Stimulated activated CD4-positive, alpha-beta T cell treated with anti-CD3 and anti-CD28 coated beads, Interleukin-4, amount 100 ng/mL, for 1 hour (primary cell): ENCODE data around the gene CD163L1.
"Not testable (repeated sequence)": the region's sequence is repeated elsewhere in the genome, so short reads cannot be mapped to it uniquely, and the experiment has no call there.

Experiments
- DNase-seq: peaks from one replicate; pipeline ENCODE4 v3.0.0-alpha.2; 2020

The CD163L1 gene

DNA sequence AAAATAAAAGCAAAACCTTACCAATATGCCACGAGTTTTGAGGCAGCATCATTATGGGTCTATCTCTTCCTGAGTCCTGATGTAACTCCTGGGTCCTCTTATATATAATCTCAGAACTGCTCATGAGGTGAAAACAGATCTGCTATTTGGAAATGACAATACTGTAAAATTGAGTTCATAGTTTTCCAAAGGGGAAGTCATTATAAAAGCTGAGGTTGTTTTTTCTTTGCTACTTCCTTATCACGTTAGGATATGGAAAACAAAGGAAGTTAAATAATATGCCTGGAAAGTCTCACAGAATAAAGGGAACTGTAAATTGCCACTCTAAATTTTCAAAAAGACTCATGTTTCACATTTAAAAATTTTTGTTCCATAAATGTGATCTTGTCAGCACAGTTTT lies at the start of gene CD163L1:
TSS of gene CD163L1 (minus strand) at position 78 of the 400 bp plus-strand sequence. CDS start at position 52, 26 bp downstream.
- no peak for DNase-seq

DNA sequence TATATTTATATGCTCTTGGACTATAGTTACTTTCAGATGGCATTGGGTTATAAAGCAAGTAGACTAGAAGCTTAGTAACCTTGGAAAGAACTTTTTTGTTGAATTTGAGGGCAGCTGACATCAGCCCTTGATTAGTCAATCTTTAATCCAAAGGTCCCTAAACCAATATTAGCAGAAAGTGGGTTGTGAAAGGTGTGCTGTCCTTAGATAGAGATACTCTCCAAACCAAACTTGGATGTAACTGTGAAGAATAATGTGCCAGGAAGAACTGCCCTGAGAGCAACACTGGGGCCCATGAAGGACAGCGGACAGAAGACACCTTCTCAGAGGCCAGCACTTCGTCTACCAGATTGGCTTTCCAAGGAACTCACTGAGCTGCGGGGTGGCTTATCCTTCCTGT lies 49.1 kb upstream of the CD163L1 start:
- DNase-seq, result no peak

GRCh38 chr12:7486512-7486911 lies 42.6 kb upstream of the CD163L1 start:
- DNase-seq, result no peak

- no peak for DNase-seq
These were observed 41.1 kb upstream of the CD163L1 start for GRCh38 chr12:7485095-7485494.

DNA sequence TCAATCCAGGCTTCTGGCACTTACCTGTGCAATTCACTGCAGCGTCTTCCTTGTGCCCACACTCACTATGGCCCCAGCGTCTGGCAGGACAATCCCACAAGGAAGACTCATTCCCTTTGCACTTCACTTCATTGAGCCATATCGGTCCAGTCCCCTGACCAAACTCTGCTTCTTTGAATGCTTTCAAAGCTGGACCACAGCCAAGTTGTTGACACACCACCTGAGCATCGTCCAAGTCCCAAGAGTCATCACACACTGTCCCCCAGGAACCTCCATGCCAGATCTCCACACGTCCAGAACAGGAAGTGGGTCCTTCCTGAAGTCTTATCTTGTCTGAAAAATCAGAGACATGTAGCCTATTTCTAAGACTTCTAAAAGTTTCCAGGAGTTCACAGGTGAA lies 39.4 kb upstream of the CD163L1 start:
- DNase-seq, result no peak

- no peak for DNase-seq
These were observed 35.8 kb upstream of the CD163L1 start for GRCh38 chr12:7479771-7480170.

GRCh38 chr12:7472060-7472459 lies 28.1 kb upstream of the CD163L1 start:
- no peak for DNase-seq

- DNase-seq, result peak; percentile 48
These were observed 16.7 kb upstream of the CD163L1 start for GRCh38 chr12:7460375-7461259.

GRCh38 chr12:7459973-7460372 lies 16.0 kb upstream of the CD163L1 start:
- no peak for DNase-seq

GRCh38 chr12:7451756-7452155 lies 7.8 kb upstream of the CD163L1 start:
- DNase-seq, result no peak

- no peak for DNase-seq
These were observed 6.7 kb upstream of the CD163L1 start for GRCh38 chr12:7450667-7451066.

DNA sequence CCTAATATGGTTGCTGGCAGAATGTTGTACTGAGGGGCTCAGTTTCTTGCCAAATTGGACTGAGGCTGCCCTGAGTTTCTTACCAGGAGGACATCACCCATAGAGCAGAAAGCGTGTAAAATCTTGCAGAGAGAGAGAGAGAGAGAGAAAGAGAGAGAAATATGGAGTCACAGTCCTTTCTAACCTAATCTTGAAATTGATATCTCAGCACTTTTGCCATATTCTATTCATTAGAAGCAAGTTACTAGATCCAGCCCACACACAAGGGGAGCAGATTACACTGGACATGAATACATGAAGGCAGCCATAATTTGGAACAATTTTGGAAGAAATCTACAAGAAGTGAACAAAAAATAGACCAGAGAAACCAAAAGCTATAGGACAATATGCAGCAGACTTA lies 4.1 kb upstream of the CD163L1 start:
- no peak for DNase-seq

GRCh38 chr12:7444537-7444936 lies 584 bp upstream of the CD163L1 start:
- DNase-seq, result no peak

- DNase-seq, result no peak
These were observed 2.7 kb downstream of the CD163L1 start for GRCh38 chr12:7441216-7441615.

DNA sequence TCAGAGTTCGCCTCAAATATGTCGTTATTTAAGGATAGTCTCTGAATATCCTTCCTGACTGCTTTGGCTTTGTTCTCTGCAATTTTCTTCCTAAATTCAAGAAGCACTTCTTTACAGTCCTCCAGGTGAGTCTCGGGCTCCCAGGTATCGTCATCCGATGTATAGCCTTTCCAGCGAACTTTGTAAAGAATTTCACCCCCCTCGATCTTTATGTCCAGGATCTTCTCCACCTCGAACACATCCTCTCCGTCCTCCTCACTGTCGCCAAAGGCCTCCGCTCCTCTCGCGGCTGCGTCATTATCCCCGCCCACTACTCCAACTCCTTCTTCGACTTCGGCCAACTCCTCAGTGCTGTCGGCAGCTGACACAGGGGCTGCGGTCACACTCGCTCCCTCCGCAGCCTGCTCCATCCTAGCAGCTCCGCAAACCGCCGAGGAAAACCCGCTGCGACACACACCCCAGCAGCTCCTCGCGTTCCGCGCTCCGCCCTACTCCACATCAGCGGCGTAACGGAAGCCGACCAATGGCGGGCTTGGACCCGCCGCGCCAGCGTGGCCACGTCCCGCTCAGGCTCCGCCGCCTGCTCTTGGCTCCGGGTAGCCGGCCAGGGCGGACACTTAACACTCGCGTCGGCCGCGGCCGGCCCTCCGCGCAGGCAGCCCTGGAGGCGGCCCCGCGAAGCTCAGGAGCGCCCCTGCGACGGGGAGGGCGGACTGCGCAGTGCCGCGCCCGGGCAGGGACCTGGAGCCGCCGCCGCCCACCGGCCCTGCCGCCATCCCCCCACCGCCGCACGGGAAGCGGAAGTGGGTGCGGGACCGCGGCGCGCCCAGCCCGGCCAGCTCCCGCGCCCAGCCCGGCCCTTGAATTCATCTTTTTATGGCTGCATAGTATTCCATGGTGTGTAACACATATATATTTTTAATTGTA lies 4.1 kb downstream of the CD163L1 start:
- DNase-seq, result peak; percentile 38

- not testable (repeated sequence) for DNase-seq
These were observed 5.5 kb downstream of the CD163L1 start for GRCh38 chr12:7438291-7438995.

GRCh38 chr12:7437494-7437893 lies 6.5 kb downstream of the CD163L1 start:
- not testable (repeated sequence) for DNase-seq

DNA sequence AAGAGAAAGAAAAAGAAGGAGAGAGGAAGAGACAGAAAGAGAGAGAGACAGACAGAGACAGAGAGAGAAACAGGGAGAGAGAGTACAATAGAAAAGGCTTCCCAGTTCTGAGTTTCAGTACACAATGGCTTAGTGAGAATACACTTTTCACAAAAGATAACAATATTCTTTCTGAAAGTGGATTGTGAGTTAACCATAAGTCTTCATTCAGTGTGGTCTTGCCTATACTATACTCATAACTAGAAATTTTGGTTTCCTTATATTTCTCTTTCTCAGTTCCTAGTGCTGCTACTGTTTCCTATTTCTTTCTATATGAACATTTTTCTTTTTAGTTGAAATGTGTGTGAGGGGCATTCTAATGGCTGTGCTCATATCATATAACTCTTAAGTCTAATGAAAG lies 9.3 kb downstream of the CD163L1 start:
- DNase-seq, result no peak

DNA sequence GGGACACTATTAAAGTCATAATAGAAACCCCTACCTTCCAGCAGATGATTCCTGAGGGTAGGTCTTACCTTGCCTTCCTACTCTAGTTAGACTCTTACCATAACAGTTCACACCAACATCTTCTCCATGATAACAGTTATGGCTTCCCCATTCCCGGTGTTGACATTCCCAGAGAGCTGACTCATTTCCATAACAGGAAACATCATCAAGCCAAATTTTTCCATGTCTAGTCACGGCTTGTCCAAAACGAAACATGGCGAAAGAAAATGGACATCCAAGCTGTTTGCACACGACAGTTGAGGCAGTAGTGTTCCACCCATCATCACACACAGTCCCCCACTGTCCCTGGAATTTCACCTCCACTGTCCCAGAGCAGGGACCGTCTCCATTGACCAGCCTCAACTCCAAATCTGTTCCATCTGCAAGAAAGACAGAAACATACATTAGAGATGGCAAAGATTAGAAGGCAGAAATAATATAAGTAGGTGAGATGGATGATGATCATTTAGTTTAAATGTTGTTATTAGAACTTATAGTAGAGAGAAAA lies 10.6 kb downstream of the CD163L1 start:
- DNase-seq, result no peak

- no peak for DNase-seq
These were observed 11.8 kb downstream of the CD163L1 start for GRCh38 chr12:7431993-7432685.

GRCh38 chr12:7411343-7411742 lies 32.6 kb downstream of the CD163L1 start:
- no peak for DNase-seq

DNA sequence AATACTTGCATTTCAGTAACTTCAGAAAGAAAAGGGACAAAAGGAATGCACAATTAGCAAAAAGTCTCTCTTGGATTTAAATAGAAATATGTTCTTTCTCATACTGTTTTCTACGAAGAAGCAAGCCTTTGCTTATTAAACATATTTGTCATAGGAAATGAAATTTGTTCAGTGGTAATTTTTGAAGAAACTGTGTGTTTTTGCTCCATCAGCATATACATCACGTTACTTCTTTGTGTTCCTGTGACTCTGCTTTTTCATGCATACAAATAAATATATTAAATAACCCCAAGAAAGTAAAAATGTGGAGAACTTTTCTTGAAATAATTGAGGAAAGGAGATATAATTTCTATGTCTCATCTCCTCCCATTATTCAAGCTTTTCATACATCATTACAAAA lies 39.7 kb downstream of the CD163L1 start:
- no peak for DNase-seq
